GM18517 (cell line): ENCODE results near the gene PRDM11.

Experiments used
- ATAC-seq: cut with Tn5 transposase; IDR thresholded peaks from one replicate; pipeline ENCODE4 v1.9.1; 2021; ENCODE audit warnings: mild to moderate bottlenecking, moderate library complexity; ENCODE audit not compliant: unreplicated experiment

The PRDM11 gene

DNA sequence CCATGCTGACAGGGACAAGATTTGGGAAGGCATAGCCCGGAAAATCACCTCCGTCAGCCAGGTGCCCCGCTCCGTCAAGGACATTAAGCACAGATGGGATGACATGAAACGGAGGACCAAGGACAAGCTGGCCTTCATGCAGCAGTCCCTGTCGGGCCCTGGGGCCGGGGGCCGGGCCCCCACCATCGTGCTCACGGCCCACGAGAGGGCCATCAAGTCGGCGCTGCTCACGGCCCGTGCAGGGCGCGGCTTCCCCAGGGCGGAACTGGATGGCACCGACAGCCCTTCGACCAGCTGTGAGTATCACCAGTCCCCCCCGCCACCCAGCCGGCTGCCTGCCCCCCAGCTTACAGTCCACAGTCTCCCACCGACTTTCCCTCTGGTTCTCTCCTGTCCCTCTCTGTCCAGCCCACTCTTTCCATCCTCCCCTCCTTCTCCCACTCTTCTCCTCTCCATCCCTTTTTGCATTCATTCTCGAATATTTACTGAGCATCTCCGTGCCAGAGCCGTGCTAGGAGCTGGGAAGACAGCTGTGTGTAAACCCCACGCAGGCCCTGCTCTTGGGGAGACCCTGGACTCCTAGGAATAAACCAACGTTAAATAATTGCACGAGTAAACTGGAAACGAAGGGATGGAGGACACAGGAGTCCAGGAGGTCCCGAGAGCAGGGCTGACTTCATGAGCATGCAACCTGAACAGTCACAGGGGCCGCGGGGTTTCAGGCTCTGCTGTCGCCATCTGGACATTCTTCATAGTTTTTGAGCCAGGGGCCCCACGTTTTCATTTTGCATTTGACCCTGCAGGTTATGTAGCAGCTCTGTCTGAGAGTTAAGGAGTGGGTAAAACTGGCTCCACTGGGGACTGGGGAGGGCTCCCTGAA is 62.8 kb downstream of the PRDM11 start:
- no peak for ATAC-seq

DNA sequence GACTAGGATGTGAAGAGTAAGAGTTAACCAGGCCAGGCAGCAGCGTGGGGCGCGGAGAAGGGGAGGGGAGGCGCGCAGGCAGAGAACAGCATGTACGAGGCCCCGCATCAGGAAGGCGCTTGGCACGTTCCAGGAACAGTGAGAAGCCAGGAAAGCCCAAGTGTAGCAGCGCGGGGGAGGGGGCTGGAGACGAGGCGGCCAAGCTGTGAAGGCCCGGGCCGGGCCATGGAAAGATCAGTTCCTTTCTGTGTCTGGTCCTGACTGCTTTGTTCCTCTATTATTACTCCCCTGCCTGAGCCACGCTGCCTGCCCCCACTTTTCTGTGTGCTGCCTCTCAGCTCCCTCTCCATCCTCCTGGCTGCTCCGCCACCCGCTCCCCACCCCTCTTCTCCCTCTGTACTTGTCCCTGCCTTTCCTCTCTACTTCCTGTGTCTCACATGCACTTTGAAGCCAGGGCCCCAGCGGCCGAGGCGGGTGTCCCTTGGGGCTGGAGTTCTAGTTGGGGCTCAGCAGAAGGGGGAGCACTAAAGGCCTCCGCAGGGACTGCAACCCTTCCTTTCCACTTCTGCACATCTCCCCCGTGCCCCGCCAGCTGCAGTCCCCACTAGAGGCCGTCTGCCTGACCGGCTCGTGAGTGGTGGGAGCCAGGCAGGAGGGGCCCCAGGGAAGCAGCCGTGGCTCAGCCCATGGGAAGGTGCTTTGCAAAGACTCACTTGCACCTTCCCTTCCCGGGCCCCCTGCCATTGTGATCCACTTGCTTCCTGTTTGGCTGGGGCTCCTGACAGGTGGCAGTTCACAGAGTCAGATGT is 63.7 kb downstream of the PRDM11 start:
- ATAC-seq = no peak

DNA sequence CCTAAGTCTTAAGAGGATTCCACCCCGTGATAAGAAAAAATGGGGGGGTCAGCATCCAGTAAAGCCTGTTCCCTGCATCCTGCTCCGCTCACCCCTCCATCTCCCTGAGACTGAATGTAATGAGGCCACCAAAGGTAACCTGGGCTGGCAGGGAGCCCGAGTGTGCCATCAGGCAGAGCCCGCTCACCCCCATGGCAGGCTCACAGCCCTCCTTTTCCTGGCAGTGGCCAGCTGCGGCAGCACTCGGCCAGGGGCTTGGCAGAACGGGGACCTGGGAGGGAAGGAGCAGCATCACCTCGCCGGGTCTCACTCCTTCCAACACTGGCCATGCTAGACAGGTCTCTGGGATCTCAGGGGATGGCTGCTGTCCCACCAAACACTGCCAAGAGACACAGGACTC is 64.4 kb downstream of the PRDM11 start:
- ATAC-seq = no peak

DNA sequence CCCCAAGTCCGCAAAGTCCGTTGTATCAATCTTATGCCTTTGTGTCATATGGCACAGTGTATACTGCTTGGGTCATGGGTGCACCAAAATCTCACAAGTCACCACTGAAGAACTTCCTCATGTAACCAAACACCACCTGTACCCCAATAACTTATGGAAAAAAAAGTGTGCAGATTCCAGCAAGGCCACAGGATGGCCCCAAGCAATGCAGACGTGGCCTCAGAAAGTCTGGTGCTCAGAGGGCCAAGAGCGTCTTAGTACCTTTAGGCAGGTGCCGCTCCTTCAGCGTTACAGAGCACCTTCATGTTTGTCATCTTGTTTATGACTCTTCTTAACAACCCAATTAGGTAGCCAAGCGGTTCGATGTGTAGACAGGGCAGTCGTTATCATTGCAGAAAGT is 65.3 kb downstream of the PRDM11 start:
- no peak for ATAC-seq

DNA sequence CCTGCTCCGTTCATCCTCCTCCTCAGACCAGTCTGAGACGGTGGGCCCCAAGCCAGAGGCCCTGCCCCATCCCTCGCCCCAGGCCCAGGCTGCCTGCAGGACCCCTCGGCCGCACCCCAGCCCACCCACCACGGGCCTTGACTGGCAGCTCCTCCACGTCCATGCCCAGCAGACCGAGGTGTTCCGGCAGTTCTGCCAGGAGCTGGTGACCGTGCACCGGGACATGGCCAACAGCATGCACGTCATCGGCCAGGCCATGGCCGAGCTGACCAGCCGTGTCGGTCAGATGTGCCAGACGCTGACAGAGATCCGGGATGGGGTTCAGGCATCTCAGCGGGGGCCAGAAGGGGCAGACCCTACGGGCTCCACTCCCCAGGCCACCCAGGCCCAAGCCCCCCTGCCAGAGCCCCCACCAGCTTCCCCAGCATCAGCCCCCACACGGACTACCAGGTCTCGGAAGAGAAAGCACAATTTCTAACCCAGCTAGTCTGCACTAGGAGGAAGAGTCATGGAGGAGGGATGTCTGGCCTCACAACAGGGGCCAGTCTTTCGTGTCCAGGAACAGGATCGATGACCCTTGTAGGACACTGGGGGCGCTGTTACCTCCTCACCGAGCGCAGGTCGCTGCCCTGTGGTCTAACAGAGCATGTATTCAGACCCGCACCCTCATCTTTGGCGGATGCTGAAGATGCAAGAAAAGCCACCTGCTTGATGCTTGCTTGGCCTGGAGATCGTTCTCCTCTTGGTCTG is 66.3 kb downstream of the PRDM11 start:
- ATAC-seq = no peak

DNA sequence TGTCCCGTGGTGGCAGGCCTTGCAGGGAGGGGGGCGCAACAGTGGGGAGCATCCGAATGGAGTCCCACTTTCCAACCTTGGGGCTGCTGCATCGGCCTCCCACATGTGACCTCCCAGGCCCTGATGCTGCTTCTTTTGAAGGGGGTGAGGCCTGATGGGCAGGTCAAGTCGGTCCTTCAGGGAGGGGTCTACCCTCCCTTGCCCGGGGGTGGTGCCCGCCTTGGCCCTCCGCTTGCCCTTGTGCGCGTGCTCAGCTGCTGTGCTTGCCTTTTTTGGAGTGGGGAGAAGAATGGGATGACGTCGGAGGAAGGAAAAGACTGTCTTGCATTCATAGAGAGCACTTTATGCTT is 66.9 kb downstream of the PRDM11 start:
- ATAC-seq = no peak

DNA sequence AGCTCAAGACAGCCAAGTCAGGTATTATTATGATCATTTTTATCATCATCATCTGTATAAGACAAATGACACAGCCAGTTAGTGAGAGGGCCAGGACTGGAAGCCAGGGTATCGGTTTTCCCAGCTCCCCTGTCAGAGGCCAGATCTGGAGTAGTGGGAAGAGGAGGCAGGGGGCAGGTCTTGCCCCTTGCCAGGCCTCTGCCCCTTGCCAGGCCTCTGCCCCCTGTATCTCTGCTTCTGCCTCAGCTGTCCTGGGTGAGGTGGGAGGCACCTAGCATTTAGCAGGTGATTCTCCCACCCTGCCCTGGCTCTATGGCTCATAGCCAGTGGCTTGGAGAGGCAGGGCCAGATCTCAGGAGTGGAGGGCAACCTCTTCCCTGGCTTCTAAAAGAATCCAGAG is 67.3 kb downstream of the PRDM11 start:
- no peak for ATAC-seq

DNA sequence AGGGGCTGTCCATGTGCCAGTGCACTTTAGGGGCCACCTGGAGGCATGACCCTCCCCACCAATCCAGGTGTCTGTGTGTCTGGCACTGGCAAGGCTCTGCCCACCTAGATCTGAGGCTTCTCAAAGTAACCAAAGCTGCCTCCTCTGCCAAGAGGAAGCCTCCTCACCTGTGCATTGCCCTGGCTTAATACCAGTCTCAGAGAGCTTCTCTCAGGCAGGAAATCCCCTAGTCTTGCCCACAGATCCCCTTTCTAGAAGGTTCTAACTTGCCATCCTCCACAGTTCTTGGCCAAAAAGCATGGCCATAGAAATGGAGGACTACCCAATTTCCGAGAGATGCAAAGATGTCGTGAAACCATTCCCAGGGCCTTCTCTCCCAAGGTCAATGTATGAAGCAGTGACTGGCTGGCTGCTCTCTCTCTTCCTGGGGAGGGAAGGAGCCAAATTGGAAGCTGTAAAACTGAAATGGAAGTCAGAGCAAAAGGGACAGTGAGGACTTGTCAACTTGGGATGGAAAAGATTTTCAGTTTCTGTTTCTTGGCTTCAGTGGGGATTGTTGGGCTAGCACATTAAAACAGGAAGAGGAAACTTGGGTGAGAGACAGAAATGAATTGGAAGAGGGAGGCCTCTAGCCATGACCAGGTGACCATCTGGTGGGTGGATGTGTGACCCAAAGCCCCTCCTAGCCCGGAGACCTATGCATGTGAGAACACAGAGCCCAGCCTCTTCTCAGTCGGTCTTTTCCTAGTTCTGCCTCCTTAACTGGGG is 68.8 kb downstream of the PRDM11 start:
- no peak for ATAC-seq

DNA sequence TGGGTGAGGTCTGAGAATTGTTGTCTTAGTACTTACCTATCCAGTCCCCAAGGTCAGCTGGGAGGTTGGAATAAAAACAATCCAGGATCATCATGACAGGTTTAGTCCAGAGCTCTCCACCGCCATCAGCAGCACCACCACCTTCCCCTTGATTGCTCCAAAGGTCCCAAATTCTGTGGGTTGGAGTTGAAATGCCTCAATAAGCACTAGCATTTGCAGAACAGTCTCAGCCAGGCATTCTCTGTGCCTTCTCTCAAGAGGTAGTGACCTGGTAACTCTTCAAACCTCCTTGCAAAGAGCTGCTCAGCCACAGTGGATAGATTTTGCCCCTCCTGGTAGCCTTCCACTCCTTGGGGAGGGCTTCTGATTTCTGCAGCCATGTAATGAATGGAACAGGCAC is 69.6 kb downstream of the PRDM11 start:
- ATAC-seq = no peak

DNA sequence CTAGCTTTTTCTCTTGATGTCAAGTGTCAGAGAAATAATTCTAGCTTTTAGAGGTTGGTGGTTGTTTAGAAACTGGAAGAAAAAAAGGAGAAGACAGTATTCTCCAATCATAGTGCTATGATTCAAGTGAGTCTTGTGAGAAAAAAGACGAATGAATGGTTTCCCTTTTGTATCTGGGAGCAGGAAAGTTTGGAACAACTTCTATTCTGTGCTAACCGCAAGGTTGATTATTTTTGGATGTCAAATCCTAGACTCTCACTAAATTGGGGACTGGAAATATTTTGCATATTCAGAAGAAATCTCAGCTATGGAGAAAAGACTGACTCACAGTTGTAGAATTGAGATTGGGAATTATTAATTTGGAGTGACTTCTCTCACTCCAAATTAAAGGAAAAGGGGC is 70.5 kb downstream of the PRDM11 start:
- no peak for ATAC-seq

DNA sequence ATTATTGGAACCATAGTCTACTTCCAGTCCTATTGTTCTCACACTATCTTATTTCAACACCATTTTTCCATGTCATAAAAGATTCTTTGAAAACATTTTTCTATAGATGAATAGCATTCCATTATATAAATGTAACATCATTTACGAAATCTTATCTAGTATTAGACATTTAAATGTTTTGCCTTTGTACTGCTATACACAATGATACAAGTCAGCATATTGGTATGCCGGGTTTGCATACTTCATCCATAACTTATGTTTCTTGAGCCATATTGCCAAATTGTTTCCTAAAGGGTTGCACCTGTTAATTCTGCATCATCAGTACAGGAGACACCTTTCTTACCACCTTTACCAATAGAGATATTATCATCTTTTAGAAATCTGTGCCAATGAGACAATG is 71.6 kb downstream of the PRDM11 start:
- no peak for ATAC-seq

DNA sequence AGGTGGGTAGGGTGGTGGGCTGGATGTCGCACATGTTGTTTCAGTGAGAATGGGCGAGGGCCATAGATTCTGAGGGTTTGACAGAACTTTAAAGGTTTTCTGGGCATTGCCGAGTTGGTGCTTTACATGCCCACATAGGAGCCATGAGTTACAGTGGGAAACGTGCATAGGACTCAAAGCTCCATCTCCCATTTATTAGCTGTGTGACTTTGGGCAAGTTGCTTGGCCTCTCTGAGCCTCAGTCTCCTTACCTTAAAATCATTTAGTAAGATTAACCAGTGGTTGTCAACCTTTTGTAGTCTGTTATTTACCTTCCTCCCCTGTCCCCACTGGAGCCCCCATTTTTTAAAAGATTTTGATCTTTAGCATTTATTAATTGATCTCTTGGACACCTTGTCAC is 72.3 kb downstream of the PRDM11 start:
- no peak for ATAC-seq

DNA sequence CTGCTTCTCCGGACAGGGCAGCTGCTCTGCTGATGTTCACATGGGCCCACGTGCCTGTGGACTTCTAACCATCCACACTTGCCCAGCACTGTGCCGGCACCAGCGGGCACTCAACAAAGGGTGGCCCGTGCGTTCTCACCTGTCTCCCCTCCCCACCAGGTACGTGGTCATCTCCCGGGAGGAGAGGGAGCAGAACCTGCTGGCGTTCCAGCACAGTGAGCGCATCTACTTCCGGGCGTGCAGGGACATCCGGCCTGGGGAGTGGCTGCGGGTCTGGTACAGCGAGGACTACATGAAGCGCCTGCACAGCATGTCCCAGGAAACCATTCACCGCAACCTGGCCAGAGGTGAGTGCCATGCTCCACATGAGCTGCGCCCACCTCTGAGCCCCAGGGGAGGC is 73.0 kb downstream of the PRDM11 start:
- ATAC-seq = no peak

DNA sequence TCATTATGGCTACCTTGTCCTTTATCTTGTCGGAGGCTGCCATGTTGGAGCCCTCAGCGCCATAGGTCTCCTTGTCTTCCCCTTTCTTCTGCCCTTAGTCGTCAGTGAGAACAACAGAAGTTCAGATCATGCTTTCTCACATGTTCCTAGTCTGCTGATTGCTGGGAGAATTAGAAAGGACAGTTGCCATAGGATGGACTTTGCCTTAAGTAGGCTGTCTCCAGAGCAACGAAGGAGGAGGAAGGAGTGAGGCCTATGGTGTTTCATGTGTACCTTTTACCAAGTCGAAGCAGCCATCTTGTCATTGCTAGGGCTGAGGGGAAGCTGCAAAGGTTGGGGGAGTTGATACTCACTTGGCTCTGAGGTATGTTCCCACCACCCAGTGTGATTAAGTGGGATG is 77.1 kb downstream of the PRDM11 start:
- no peak for ATAC-seq

DNA sequence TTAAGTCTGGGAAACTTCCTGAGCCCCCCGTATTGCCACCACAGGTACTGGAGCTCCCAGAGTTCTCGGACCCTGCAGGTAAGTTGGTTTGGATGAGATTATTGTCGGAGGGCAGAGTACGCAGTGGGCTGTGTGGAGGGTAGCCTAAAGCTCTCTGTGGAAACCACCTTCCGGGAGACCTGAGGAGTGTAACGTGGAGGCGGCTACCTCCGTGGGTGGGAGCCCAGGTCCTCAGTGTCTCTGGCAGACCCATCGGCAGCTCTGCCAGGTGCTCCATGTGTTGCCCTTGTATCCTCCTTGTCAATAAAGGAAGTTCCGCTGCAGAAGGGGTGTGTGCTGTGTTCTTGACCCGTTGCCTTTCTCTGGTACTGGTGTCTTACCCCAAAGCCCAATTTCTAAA is 78.3 kb downstream of the PRDM11 start:
- ATAC-seq = no peak

DNA sequence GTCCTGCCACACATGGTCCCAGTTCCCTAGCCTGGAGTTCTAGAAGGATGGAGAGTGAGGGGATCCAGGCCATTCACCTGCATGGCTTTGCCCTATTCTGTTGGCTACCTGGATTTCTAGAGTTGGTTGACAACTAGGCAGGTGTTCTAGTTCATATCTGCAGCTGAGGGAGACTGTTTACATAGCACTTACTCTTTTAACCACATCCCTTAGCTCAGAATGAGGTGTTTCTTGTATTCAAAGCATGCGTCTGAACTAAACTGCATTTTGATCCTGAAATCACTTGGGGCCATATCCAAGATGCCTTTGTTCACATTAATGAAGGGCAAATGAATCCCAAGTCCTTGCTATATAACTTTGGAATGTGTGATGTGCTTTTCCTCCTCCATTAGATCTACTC is 78.8 kb downstream of the PRDM11 start:
- no peak for ATAC-seq

DNA sequence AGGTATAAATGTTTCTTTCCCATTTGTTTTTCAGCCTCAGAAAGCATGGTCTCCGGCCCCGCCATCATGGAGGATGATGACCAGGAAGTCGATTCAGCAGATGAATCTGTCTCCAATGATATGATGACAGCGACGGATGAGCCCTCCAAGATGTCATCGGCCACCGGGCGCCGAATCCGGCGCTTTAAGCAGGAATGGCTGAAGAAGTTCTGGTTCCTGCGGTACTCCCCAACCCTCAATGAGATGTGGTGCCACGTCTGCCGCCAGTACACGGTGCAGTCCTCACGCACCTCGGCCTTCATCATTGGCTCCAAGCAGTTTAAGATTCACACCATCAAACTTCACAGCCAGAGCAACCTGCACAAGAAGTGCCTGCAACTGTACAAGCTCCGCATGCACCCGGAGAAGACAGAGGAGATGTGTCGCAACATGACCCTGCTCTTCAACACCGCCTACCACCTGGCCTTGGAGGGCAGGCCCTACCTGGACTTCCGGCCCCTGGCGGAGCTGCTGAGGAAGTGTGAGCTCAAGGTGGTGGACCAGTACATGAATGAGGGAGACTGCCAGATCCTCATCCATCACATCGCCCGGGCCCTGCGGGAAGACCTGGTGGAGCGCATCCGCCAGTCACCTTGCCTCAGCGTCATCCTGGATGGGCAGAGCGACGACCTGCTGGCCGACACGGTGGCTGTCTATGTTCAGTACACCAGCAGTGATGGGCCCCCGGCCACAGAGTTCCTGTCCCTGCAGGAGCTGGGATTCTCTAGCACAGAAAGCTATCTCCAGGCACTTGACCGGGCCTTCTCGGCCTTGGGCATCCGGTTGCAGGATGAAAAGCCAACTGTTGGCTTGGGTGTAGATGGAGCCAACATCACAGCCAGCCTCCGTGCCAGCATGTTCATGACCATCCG is 79.8 kb downstream of the PRDM11 start:
- ATAC-seq = no peak

DNA sequence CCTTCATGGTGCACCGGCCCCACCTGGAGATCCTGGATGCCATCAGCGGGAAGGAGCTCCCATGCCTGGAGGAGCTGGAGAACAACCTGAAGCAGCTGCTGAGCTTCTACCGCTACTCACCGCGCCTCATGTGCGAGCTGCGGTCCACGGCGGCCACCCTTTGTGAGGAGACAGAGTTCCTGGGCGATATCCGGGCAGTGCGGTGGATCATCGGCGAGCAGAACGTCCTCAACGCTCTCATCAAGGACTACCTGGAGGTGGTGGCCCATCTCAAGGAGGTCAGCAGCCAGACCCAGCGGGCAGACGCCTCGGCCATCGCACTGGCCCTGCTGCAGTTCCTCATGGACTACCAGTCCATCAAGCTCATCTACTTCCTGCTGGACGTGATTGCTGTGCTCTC is 80.5 kb downstream of the PRDM11 start:
- no peak for ATAC-seq

DNA sequence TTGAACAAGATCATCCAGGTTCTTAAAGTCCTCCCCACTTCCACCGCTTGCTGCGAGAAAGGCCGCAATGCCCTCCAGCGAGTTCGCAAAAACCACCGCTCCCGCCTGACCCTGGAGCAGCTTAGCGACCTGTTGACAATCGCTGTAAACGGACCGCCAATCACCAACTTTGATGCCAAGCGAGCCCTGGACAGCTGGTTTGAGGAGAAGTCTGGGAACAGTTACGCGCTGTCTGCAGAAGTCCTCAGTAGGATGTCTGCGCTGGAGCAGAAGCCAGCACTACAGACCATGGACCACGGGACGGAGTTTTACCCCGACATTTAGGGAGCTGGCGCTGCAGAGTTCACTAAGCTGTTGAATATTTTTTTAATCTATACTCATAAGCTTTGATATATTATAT is 81.4 kb downstream of the PRDM11 start:
- no peak for ATAC-seq
